Measurements from ENCODE around the gene RIPK3.
A peak's percentile ranks its signal among the peaks of the same experiment; 100 is the strongest.

Gene RIPK3

GRCh38 chr14:24307156-24307574, 32.6 kb downstream of the RIPK3 start:
- no peak for DNase-seq (ENCODE audit: low read depth, low spot score)

GRCh38 chr14:24304019-24304387, 35.8 kb downstream of the RIPK3 start:
- DNase-seq (ENCODE audit: low read depth, low spot score) = no peak

- no peak for DNase-seq (ENCODE audit: low read depth, low spot score)
Observed at GRCh38 chr14:24300326-24300980, 39.3 kb downstream of the RIPK3 start.

- DNase-seq (ENCODE audit: low read depth, low spot score) = peak; percentile 47
Observed at GRCh38 chr14:24299255-24300191, 40.3 kb downstream of the RIPK3 start, which contains the start of the genes DHRS1 and NOP9. Gene DHRS1 (minus strand): TSS chr14:24299780. CDS start chr14:24299106, 674 bp downstream. Gene NOP9 (plus strand): TSS chr14:24299850. CDS start chr14:24299955, 105 bp downstream.

GRCh38 chr14:24298892-24299254, 40.9 kb downstream of the RIPK3 start:
- no peak for DNase-seq (ENCODE audit: low read depth, low spot score)

GRCh38 chr14:24297190-24297964, 42.4 kb downstream of the RIPK3 start:
- no peak for DNase-seq (ENCODE audit: low read depth, low spot score)

- DNase-seq (ENCODE audit: low read depth, low spot score) = peak; percentile 47
Observed at GRCh38 chr14:24296341-24297157, 43.2 kb downstream of the RIPK3 start.

GRCh38 chr14:24293525-24293924, 46.3 kb downstream of the RIPK3 start:
- no peak for DNase-seq (ENCODE audit: low read depth, low spot score)

GRCh38 chr14:24292118-24292807, 47.5 kb downstream of the RIPK3 start:
- DNase-seq (ENCODE audit: low read depth, low spot score) = no peak

- DNase-seq (ENCODE audit: low read depth, low spot score) = no peak
Observed at GRCh38 chr14:24291446-24292117, 48.2 kb downstream of the RIPK3 start.

- DNase-seq (ENCODE audit: low read depth, low spot score) = no peak
Observed at GRCh38 chr14:24290746-24291145, 49.0 kb downstream of the RIPK3 start.

- no peak for DNase-seq (ENCODE audit: low read depth, low spot score)
Observed at GRCh38 chr14:24289649-24290280, 50.0 kb downstream of the RIPK3 start.

GRCh38 chr14:24286996-24287395, 52.8 kb downstream of the RIPK3 start:
- DNase-seq (ENCODE audit: low read depth, low spot score) = no peak

Data from brain pericyte (primary cell).